ENCODE results near the gene VTI1A. TPM values are rescaled to one million over a fixed set of nuclear protein-coding genes. Genes with fewer than 3 reads are reported as not detected.
A peak's percentile ranks its signal among the peaks of the same experiment; 100 is the strongest.

Gene VTI1A
- total RNA-seq, 1 experiment from 2014 or later: 44.4 TPM

DNA sequence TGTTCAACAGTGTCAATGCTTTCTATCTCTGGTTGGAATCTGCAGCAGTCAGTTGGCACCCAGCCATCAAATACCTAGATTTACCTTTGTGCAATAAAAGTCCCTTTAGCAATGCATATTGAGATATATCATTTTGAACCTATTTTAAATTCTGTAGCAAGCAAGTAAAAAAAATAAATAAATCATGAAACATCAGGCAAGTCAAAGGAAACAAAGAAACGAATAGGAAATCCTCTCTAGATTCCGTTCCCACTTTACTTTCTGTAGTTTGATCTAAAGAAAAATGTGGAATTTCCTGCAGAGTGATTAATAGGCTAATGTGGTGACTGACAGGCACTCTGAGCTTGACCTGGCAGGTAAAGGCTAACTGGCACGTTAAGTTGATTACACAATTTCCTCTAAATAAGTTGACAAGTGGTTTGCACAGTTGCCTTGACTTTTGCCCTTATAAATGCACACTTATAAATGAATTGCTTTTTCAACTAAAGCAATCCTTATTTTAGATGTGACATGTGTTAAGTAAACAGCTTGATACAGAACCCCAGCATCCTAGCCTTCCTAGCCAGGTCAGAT, 294.9 kb downstream of the VTI1A start:
- no TSS peak for BruUV-seq (replicated peaks)
- Mint-ChIP-seq H3K27ac (ENCODE audit: low read depth, unreplicated experiment) (no peak overlapping the region), H3K4me1 (ENCODE audit: insufficient read depth, unreplicated experiment) (peaks cover 24% of the 10 kb centered on the region), H3K4me3 (ENCODE audit: unreplicated experiment) (peak overlapping the region; percentile 16), H3K36me3 (ENCODE audit: insufficient read depth, unreplicated experiment) (peaks cover 6% of the 10 kb centered on the region), H3K27me3 (ENCODE audit: insufficient read depth, unreplicated experiment) (no peaks in the 10 kb centered on the region), H3K9me3 (ENCODE audit: unreplicated experiment) (no peaks in the 10 kb centered on the region)
- DNase-seq (ENCODE audit: unreplicated experiment): peak; percentile 64
- intact Hi-C loops (cut with micrococcal nuclease): no loop called here
- ChIA-PET POLR2A (interaction anchor here (0.6 to 1.6 kb wide), 5 partner anchors 11 to 370 kb away, joined by 3 to 4 read pairs (median 3); no protein-coding TSS in a partner anchor), CTCF (interaction anchor here (0.6 to 2.2 kb wide), 4 partner anchors 21 to 315 kb away, joined by 3 to 9 read pairs (median 3); no protein-coding TSS in a partner anchor)
- TF ChIP-seq, protein P1, sequence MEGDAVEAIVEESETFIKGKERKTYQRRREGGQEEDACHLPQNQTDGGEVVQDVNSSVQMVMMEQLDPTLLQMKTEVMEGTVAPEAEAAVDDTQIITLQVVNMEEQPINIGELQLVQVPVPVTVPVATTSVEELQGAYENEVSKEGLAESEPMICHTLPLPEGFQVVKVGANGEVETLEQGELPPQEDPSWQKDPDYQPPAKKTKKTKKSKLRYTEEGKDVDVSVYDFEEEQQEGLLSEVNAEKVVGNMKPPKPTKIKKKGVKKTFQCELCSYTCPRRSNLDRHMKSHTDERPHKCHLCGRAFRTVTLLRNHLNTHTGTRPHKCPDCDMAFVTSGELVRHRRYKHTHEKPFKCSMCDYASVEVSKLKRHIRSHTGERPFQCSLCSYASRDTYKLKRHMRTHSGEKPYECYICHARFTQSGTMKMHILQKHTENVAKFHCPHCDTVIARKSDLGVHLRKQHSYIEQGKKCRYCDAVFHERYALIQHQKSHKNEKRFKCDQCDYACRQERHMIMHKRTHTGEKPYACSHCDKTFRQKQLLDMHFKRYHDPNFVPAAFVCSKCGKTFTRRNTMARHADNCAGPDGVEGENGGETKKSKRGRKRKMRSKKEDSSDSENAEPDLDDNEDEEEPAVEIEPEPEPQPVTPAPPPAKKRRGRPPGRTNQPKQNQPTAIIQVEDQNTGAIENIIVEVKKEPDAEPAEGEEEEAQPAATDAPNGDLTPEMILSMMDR (IDR thresholded peaks at IDR 0.05; ENCODE audit: unreplicated experiment): no peak

DNA sequence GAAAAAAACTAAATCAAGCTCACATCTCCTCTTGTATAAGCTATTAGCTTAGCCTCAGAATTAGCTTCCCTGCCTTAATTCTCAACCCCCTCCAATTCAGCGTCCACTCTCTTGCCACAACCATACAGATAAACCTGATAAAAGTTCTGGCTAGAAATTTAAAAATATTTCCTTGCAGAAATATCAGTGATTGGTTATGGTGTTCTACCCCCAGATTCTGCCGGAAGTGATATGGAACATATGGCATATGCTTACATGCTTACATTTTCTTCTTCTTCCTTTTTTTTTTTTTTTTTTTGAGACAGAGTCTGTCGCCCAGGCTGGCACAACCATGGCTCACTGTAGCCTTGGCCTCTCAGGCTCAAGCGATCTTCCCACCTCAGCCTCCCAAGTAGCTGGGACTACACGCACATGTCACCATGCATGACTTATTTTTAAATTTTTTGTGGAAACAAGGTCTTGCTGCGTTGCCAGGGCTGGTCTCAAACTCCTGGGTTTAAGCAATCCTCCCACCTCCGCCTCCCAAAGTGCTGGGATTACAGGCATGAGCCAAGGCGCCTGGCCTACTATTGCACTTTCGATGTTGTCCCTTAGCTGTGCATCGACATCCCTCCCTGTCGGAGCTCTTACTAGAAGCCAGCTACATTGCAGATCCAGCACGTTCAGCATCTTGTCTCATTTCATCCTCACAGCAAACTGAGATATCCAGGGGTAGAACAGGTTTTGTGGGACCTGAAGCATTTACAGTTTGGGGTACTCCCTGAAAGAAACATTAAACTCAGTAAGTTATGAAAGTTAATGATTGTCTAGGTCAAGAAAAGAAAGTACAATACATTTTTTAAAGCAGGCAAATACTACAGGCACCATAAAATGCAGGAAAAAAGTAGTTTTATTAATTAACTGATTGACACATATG, 297.4 kb downstream of the VTI1A start:
- Mint-ChIP-seq H3K36me3 (ENCODE audit: insufficient read depth, unreplicated experiment) (peaks cover 6% of the 10 kb centered on the region), H3K27ac (ENCODE audit: low read depth, unreplicated experiment) (no peak overlapping the region), H3K9me3 (ENCODE audit: unreplicated experiment) (no peaks in the 10 kb centered on the region), H3K27me3 (ENCODE audit: insufficient read depth, unreplicated experiment) (no peaks in the 10 kb centered on the region), H3K4me3 (ENCODE audit: unreplicated experiment) (no peak overlapping the region), H3K4me1 (ENCODE audit: insufficient read depth, unreplicated experiment) (peaks cover 24% of the 10 kb centered on the region)
- TF ChIP-seq, protein P1 (IDR thresholded peaks at IDR 0.05; ENCODE audit: unreplicated experiment): no peak
- BruUV-seq (replicated peaks): no TSS peak
- intact Hi-C loops (cut with micrococcal nuclease): no loop called here
- CTCF ChIA-PET: interaction anchor here (0.6 to 1.3 kb wide), 4 partner anchors 10 to 505 kb away, joined by 3 to 6 read pairs (median 4); no protein-coding TSS in a partner anchor
- POLR2A ChIA-PET: no interaction called here
- no peak for DNase-seq (ENCODE audit: unreplicated experiment)

- TF ChIP-seq, protein P1 (IDR thresholded peaks at IDR 0.05; ENCODE audit: unreplicated experiment): no peak
- H3K27me3 Mint-ChIP-seq (ENCODE audit: insufficient read depth, unreplicated experiment): no peaks in the 10 kb centered on the region
- H3K4me3 Mint-ChIP-seq (ENCODE audit: unreplicated experiment): no peak overlapping the region
- no peak for DNase-seq (ENCODE audit: unreplicated experiment)
- ChIA-PET CTCF (no interaction called here), POLR2A (no interaction called here)
- peaks cover 6% of the 10 kb centered on the region for H3K36me3 Mint-ChIP-seq (ENCODE audit: insufficient read depth, unreplicated experiment)
- H3K9me3 Mint-ChIP-seq (ENCODE audit: unreplicated experiment): no peaks in the 10 kb centered on the region
- H3K4me1 Mint-ChIP-seq (ENCODE audit: insufficient read depth, unreplicated experiment): peaks cover 24% of the 10 kb centered on the region
- BruUV-seq (replicated peaks): no TSS peak
- intact Hi-C loops (cut with micrococcal nuclease): no loop called here
- H3K27ac Mint-ChIP-seq (ENCODE audit: low read depth, unreplicated experiment): no peak overlapping the region
These were observed 299.3 kb downstream of the VTI1A start for GRCh38 chr10:112746329-112746728.

Data from MCF 10A (cell line).